Subcutaneous abdominal adipose tissue (tissue), 5 donors: ENCODE measurements around the gene ASMTL.

Experiments
- H3K27ac ChIP-seq: one replicate; pipeline ENCODE4 v1.7.0; 2013; ENCODE audit warnings: low read depth, mild to moderate bottlenecking, inconsistent platforms, low read length, moderate library complexity
- H3K27me3 ChIP-seq, 5 donors: one replicate each; pipeline ENCODE4 v1.7.0; 2013; ENCODE audit warnings: low read length in 5 of 5, inconsistent platforms in 1 of 5; ENCODE audit not compliant: control insufficient read depth in 5 of 5, insufficient read depth in 4 of 5
- H3K36me3 ChIP-seq, 5 donors: one replicate each; pipeline ENCODE4 v1.7.0; 2013; ENCODE audit warnings: low read length in 5 of 5; ENCODE audit not compliant: control insufficient read depth in 5 of 5, insufficient read depth in 5 of 5
- H3K4me1 ChIP-seq, 5 donors: one replicate each; pipeline ENCODE4 v1.7.0; 2013; ENCODE audit warnings: low read length in 5 of 5, mild to moderate bottlenecking in 3 of 5, moderate library complexity in 1 of 5; ENCODE audit not compliant: control insufficient read depth in 5 of 5, insufficient read depth in 5 of 5
- H3K4me3 ChIP-seq, 5 donors: one replicate each; pipeline ENCODE4 v1.7.0; 2013; ENCODE audit warnings: low read length in 5 of 5, low read depth in 1 of 5
- H3K9ac ChIP-seq, 5 donors: one replicate each; pipeline ENCODE4 v1.7.0; 2013; ENCODE audit warnings: low read length in 5 of 5, mild to moderate bottlenecking in 4 of 5, moderate library complexity in 3 of 5
- H3K9me3 ChIP-seq, 5 donors: one replicate each; pipeline ENCODE4 v1.7.0; 2013; ENCODE audit warnings: low read length in 5 of 5; ENCODE audit not compliant: control insufficient read depth in 5 of 5
- donor health status: healthy.
- donor health status: healthy.
- donor health status: healthy.
- donor health status: healthy.
- donor health status: healthy.

The ASMTL gene

DNA sequence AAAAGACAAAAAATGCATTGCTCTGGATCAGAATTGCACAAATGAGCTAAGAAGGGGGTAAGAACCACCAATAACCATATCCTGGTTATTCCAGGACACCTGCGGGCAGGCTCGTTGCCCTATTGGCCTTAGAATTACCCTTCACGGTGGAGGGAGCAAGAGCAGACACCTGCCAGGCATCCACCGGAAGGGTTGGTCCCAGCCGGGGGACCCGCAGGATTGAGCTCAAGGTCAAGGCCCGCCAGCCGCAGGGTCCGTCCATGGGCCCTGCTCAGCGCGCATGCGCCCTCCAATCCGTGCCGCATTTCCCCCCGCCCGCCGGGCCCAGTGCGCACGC is 61.4 kb downstream of the ASMTL start:
- Histone ChIP-seq H3K9ac (peak overlapping the region; percentile 85 to 99 (median 89)), H3K27me3 (no peaks in the 10 kb centered on the region), H3K4me3 (peak overlapping the region; percentile 86 to 100 (median 95)), H3K9me3 (no peaks in the 10 kb centered on the region), H3K4me1 (peaks cover 4 to 64% (median 47%) of the 10 kb centered on the region in 5 donors), H3K27ac (peak overlapping the region; percentile 96), H3K36me3 (peaks cover 0 to 47% (median 39%) of the 10 kb centered on the region in 5 donors)

DNA sequence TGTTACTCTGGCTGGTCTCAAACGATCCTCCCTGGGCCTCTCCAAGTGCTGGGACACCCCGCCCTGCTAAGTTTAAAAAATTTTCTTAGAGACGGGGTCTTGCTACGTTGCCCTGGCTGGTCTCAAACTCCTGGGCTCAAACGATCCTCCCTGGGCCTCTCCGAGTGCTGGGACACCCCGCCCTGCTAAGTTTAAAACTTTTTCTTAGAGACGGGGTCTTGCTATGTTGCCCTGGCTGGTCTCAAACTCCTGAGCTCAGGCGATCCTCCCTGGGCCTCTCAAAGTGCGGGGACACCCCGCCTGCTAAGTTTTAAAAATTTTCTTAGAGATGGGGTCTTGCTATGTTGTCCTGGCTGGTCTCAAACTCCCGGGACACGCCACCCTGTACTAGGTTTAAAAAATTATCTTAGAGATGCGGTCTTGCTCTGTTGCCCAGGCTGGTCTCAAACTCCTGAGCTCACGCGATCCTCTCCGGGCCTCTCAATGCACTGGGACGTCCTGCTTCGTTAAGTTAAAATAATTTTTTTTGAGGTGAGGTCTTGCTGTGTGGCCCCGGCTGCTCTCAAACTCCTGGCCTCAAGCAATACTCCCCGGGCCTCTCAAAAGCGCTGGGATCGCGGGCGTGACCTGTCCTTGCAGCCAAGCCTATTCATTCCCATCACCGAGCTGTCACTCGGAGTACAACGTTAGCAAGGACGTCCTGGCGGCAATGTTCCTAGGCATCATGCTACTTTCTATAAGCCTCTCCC is 61.9 kb downstream of the ASMTL start:
- H3K36me3 ChIP-seq: peaks cover 0 to 49% (median 43%) of the 10 kb centered on the region in 5 donors
- H3K9me3 ChIP-seq: no peaks in the 10 kb centered on the region
- H3K9ac ChIP-seq: peak overlapping the region; percentile 85 to 99 (median 89)
- peak overlapping the region; percentile 86 to 100 (median 95) for H3K4me3 ChIP-seq
- peak overlapping the region; percentile 96 for H3K27ac ChIP-seq
- peaks cover 4 to 64% (median 47%) of the 10 kb centered on the region in 5 donors for H3K4me1 ChIP-seq
- H3K27me3 ChIP-seq: no peaks in the 10 kb centered on the region

DNA sequence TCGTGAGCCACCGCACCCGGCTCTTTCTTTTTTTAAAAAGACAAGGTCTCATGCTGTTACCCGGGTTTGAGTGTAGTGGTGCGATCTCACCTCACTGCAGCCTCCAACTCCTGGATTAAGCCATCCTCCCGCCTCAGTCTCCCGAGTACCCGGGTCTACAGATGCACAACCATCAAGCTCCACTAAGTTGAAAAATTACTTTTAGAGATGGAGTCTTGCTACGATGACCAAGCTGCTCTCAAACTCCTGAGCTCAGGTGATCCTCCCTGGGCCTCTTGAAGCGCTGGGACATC is 62.8 kb downstream of the ASMTL start:
- no peaks in the 10 kb centered on the region for H3K9me3 ChIP-seq
- H3K27ac ChIP-seq: no peak overlapping the region
- H3K4me1 ChIP-seq: peaks cover 4 to 61% (median 47%) of the 10 kb centered on the region in 5 donors
- peak overlapping the region in 2 of 5 donors; percentile 2 to 45 for H3K9ac ChIP-seq
- no peaks in the 10 kb centered on the region for H3K27me3 ChIP-seq
- no peak overlapping the region for H3K4me3 ChIP-seq
- H3K36me3 ChIP-seq: peaks cover 0 to 57% (median 52%) of the 10 kb centered on the region in 5 donors

DNA sequence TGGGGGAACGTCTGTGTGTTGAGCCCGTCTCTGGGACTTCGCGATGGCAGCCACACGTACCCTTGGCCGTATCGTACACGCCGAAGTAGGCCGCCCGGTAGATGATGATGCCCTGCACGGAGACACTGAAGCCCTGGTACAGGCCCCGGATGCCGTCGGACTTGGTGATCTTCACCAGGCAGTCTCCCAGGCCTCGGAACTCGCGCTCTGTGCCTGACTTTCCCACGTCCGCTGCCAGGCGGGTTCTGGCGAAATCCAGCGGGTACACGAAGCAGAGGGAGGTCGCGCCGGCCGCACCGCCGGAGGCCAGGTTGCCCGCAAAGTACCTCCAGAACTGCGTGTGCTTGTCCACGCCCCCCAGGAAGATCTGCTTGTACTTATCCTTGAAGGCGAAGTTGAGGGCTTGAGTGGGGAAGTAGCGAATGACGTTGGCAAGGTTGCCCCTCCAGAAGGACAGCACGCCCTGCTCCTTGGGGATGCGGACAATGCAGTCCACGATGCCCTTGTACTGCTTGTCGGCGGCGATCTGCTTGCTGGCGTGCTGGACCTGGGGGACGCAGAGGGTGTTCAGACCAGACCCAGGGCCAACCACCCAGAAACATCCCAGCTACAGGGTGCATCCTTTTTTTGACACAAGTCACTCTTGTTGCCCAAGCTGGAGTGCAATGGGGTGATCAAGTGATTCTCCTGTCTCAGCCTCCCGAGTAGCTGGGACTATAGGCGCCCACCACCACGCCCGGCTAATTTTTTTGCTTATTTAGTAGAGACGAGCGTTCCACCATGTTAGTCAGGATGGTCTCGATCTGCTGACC is 63.3 kb downstream of the ASMTL start:
- peak overlapping the region in 1 of 5 donors; percentile 45 for H3K9ac ChIP-seq
- H3K36me3 ChIP-seq: peaks cover 0 to 62% (median 56%) of the 10 kb centered on the region in 5 donors
- no peak overlapping the region for H3K27ac ChIP-seq
- H3K9me3 ChIP-seq: no peaks in the 10 kb centered on the region
- H3K4me3 ChIP-seq: no peak overlapping the region
- H3K27me3 ChIP-seq: no peaks in the 10 kb centered on the region
- H3K4me1 ChIP-seq: peaks cover 4 to 55% (median 42%) of the 10 kb centered on the region in 5 donors

DNA sequence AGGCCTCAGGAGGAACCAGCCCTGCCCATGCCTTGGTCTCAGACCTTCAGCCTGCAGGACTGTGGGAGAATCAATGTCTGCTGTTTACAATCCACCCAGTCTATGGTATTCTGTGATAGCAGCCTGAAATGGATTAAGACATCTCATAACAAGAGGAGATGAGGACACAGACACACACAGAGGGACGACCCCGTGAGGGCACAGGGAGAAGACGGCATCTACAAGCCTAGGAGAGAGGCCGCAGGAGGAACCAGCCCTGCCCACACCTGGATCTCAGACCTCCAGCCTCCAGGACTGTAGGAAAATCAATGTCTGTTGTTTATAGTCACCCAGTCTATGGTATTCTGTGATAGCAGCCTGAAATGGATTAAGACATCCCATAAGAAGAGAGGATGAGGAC is 64.1 kb downstream of the ASMTL start:
- Histone ChIP-seq H3K27ac (no peak overlapping the region), H3K27me3 (no peaks in the 10 kb centered on the region), H3K9me3 (no peaks in the 10 kb centered on the region), H3K9ac (peak overlapping the region in 2 of 5 donors; percentile 28 to 45), H3K4me1 (peaks cover 4 to 48% (median 40%) of the 10 kb centered on the region in 5 donors), H3K36me3 (peaks cover 0 to 67% (median 57%) of the 10 kb centered on the region in 5 donors), H3K4me3 (no peak overlapping the region)

DNA sequence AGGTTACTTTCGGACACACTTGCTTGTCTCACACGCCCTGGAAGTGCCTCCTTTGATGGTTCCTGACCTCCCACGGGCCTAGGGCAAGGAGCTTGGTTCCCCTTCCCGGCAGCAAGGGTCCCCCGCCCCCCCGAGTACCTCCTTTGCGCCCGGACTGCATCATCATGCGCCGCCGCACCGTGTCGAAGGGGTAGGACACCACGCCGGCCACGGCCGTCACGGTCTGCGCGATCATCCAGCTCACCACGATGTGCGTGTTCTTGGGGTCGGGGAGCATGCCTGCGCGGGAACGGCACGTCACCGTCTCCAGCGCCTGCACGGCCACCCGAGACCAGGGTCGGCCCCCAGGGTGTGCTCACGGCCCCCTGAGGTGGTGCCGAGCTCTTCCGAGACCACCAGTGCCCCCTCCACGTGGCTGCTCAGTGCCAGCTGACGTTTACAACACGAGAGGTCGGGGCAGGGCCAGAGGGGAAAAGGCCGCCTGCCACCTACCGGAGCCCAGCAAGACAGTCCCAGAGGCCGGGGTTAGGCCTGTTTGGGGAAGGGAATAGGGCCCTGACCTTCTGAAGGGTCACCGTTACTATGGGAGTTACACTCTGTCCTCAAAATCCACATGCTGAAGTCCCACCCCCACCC is 65.5 kb downstream of the ASMTL start:
- no peak overlapping the region for H3K4me3 ChIP-seq
- H3K9ac ChIP-seq: no peak overlapping the region
- no peaks in the 10 kb centered on the region for H3K27me3 ChIP-seq
- no peak overlapping the region for H3K27ac ChIP-seq
- H3K36me3 ChIP-seq: peaks cover 0 to 73% (median 59%) of the 10 kb centered on the region in 5 donors
- H3K4me1 ChIP-seq: peaks cover 4 to 41% (median 34%) of the 10 kb centered on the region in 5 donors
- H3K9me3 ChIP-seq: no peaks in the 10 kb centered on the region

DNA sequence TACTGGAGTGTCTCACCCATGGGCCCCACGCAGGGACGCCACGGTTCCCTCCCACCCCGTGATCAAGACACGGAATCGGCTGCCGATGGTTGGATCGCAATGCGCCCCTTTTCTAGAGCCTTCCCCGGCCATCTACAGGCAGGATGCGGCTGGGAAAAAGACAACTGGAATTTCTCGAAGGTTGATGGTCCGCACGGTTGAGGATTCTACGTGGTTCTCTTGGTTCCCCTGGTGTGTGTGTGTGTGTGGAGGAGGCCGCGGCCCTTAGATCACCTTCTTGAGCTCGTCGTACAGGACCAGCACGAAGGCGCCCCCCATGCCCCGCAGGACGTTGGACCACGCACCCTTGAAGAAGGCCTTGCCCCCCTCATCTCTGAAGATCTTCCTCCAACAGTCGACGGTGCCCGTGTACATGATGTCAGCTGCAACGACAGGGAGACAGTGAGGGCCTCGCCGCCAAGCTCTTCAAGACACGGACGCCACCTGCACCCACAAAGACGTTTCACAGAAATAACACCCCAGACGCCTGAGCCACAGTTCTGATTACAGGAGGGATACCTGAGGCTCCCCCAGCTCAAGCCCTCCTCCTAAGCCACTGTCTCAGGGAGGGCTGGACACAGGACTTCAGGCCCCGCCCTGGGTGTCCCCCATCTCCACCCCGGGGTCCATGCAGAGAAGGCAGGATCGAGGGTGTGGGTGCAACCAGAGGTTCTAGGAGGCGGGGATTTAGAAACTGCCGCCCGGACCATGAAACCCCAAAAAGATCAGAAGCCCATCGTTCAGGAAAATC is 66.2 kb downstream of the ASMTL start:
- Histone ChIP-seq H3K9me3 (no peaks in the 10 kb centered on the region), H3K36me3 (peaks cover 0 to 75% (median 59%) of the 10 kb centered on the region in 5 donors), H3K4me3 (no peak overlapping the region), H3K27ac (no peak overlapping the region), H3K27me3 (no peaks in the 10 kb centered on the region), H3K9ac (no peak overlapping the region), H3K4me1 (peaks cover 4 to 41% (median 34%) of the 10 kb centered on the region in 5 donors)

DNA sequence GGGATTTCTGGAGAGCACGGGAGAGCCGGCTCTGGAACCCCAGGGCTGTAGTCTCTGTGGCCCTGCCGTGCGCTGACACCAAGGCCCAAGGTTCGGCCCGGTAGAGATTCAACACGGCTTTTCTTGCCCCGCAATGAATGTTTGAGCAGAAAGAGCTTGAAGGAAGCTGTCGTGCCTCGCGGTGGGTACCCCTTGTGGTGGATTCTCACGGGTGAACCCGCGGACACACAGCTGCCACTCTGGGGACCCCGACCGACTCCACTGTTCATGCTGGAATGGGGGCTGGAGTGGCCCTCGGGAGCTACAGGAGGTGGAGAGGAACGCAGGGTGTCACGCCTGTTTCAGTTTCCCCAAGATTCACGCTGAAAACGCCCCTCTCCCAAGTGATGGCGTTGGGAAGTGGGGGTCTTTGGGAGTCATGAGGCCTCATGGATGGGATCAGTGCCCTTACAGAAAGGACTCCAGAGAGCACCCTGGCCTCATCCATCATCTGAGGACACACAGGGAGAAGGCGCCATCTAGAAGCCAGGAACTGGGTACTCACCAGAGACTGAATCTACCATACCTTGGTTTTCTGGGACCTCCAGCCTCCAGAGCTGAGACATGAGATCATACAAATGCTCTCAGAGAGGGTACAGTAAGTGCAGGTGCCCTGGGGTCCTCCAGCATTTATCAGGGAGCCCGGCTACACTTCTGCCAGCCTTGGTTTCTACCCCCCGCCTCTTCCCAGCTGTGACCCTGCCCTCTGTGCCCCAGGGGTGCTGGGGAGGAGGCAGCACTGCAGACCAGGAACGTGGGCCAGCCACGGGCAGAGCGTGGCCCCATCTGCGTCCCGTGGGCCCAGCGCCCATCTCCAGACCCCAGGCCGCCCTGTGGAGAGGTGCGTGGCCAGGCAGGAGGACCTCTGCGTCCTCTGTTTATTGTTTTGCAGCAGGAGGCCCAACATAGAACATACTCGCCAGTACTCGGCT is 67.2 kb downstream of the ASMTL start:
- Histone ChIP-seq H3K27ac (no peak overlapping the region), H3K9ac (no peak overlapping the region), H3K27me3 (no peaks in the 10 kb centered on the region), H3K4me3 (no peak overlapping the region), H3K36me3 (peaks cover 0 to 73% (median 59%) of the 10 kb centered on the region in 5 donors), H3K9me3 (no peaks in the 10 kb centered on the region), H3K4me1 (peaks cover 0 to 31% (median 24%) of the 10 kb centered on the region in 5 donors)
